ENCODE data around the gene P2RY6.

DNA sequence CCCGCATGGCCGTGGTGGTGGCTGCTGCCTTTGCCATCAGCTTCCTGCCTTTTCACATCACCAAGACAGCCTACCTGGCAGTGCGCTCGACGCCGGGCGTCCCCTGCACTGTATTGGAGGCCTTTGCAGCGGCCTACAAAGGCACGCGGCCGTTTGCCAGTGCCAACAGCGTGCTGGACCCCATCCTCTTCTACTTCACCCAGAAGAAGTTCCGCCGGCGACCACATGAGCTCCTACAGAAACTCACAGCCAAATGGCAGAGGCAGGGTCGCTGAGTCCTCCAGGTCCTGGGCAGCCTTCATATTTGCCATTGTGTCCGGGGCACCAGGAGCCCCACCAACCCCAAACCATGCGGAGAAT lies 25.1 kb downstream of the P2RY6 start:
- no peak for TF ChIP-seq POLR2A (IDR thresholded peaks at IDR 0.05)
- TF ChIP-seq, protein P1, sequence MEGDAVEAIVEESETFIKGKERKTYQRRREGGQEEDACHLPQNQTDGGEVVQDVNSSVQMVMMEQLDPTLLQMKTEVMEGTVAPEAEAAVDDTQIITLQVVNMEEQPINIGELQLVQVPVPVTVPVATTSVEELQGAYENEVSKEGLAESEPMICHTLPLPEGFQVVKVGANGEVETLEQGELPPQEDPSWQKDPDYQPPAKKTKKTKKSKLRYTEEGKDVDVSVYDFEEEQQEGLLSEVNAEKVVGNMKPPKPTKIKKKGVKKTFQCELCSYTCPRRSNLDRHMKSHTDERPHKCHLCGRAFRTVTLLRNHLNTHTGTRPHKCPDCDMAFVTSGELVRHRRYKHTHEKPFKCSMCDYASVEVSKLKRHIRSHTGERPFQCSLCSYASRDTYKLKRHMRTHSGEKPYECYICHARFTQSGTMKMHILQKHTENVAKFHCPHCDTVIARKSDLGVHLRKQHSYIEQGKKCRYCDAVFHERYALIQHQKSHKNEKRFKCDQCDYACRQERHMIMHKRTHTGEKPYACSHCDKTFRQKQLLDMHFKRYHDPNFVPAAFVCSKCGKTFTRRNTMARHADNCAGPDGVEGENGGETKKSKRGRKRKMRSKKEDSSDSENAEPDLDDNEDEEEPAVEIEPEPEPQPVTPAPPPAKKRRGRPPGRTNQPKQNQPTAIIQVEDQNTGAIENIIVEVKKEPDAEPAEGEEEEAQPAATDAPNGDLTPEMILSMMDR (IDR thresholded peaks at IDR 0.05) = no peak
